ENCODE measurements around the gene EI24.

The EI24 gene

DNA sequence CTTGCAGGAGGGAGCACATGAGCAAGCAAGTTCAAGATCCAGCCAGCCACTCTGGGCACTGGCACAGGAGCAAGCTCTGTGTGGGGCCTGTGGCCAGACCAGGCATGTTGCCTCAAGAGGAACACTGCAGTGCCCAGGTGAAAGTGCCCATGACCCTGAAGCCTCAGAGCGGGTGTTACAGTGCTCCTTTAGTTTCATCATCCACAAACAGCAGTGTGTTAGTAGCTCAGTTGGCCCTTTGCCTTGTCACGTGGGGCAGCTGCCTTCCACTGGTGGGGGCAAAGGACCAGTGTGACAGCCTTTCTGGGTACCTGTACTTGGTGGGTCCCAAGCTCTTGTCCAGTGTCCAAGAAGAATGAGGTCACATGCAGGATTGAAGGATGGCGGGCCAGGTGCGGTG lies 3.0 kb upstream of the EI24 start:
- Histone ChIP-seq H2BK120ac (ENCODE audit: insufficient read depth, low read length, poor library complexity) (no peak overlapping the region), H2BK12ac (ENCODE audit: low read length) (no peak overlapping the region), H3K36me3 (ENCODE audit: control insufficient read depth in 1 of 2, insufficient read depth in 2 of 2, low read length in 2 of 2) (no peaks in the 10 kb centered on the region), H3K4me3 (ENCODE audit: low read depth, low read length) (no peak overlapping the region), H3K4ac (ENCODE audit: low read depth, low read length) (no peak overlapping the region), H3K23ac (ENCODE audit: low read length) (no peak overlapping the region), H3K9ac (ENCODE audit: low read length) (no peak overlapping the region), H4K12ac (ENCODE audit: low read depth, low read length) (no peak overlapping the region), H3K79me2 (ENCODE audit: control insufficient read depth, insufficient read depth, low read length, poor library complexity) (peaks cover 7% of the 10 kb centered on the region), H3K14ac (ENCODE audit: low read length) (no peak overlapping the region), H3K4me1 (ENCODE audit: control insufficient read depth in 1 of 2, insufficient read depth in 2 of 2, low read length in 2 of 2) (peaks cover 0 to 3% of the 10 kb centered on the region in 2 experiments), H2AK5ac (ENCODE audit: low read length) (no peak overlapping the region), H3K27ac (ENCODE audit: low read depth, low read length) (no peak overlapping the region), H3K9me3 (ENCODE audit: insufficient read depth, low read depth, low read length) (no peaks in the 10 kb centered on the region), H4K91ac (ENCODE audit: low read depth, low read length) (no peak overlapping the region), H3K79me1 (ENCODE audit: low read length) (peaks cover 10% of the 10 kb centered on the region), H3K18ac (ENCODE audit: low read length) (no peak overlapping the region), H2AFZ (ENCODE audit: insufficient read depth, low read length, poor library complexity) (no peak overlapping the region), H4K8ac (ENCODE audit: low read depth, low read length) (no peak overlapping the region), H3K27me3 (ENCODE audit: insufficient read depth, low read length) (no peaks in the 10 kb centered on the region), H2BK5ac (ENCODE audit: low read depth, low read length, poor library complexity) (no peak overlapping the region), H3K4me2 (ENCODE audit: low read length) (no peak overlapping the region)
- WGBS (ENCODE audit: extremely low coverage, insufficient coverage, insufficient read length) = no CpG with 5 or more reads among the region's 4 CpGs
- no peak for DNase-seq

DNA sequence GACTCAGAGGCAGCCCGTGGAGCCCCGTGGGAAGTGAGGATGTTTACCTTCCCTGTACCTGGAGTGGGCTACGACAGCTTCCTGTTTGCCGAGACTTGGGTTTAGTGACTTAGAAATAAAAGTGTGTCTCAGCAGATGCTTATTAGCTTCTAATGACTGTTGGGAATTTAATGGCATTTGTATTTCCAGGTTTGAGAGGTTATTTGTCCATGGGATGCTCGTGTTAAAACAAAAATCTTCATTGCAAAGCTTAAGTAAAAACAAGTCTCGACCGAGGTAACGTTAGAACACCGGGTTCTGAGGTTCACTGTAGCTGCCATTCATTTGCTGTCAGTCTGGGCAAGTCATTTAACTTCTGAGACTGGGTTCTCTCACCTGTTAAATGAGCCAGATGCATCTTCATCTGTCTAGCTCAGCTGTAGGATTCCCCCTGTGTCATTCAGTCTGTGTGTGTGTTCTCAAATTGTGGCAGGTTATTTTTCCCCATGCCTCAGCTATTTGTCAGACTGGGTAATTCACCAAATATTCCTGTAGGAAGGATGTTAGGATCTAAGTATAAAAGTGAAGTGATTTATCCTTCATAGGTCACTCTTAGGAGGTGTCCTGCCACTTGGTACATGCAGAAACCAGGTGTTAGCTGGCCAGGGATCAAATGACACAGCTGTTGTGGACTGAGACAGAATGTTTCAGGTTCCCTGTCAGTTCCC lies 791 bp downstream of the EI24 start:
- peak overlapping the region; percentile 100 for H3K14ac ChIP-seq (ENCODE audit: low read length)
- peaks cover 7% of the 10 kb centered on the region for H3K79me2 ChIP-seq (ENCODE audit: control insufficient read depth, insufficient read depth, low read length, poor library complexity)
- H2BK5ac ChIP-seq (ENCODE audit: low read depth, low read length, poor library complexity) = peak overlapping the region; percentile 91
- H3K4ac ChIP-seq (ENCODE audit: low read depth, low read length) = peak overlapping the region; percentile 87
- H3K36me3 ChIP-seq (ENCODE audit: control insufficient read depth in 1 of 2, insufficient read depth in 2 of 2, low read length in 2 of 2) = peaks cover 9 to 19% of the 10 kb centered on the region in 2 experiments
- H2AFZ ChIP-seq (ENCODE audit: insufficient read depth, low read length, poor library complexity) = peak overlapping the region; percentile 95
- H3K4me1 ChIP-seq (ENCODE audit: control insufficient read depth in 1 of 2, insufficient read depth in 2 of 2, low read length in 2 of 2) = peaks cover 0 to 3% of the 10 kb centered on the region in 2 experiments
- H3K9ac ChIP-seq (ENCODE audit: low read length) = peak overlapping the region; percentile 81
- H4K91ac ChIP-seq (ENCODE audit: low read depth, low read length) = peak overlapping the region; percentile 96
- peak overlapping the region; percentile 97 for H4K8ac ChIP-seq (ENCODE audit: low read depth, low read length)
- H2BK120ac ChIP-seq (ENCODE audit: insufficient read depth, low read length, poor library complexity) = peak overlapping the region; percentile 81
- WGBS (ENCODE audit: extremely low coverage, insufficient coverage, insufficient read length) = no CpG with 5 or more reads among the region's 9 CpGs
- peaks cover 10% of the 10 kb centered on the region for H3K79me1 ChIP-seq (ENCODE audit: low read length)
- peak overlapping the region; percentile 42 for H3K27ac ChIP-seq (ENCODE audit: low read depth, low read length)
- peak in 1 of 2 donors; percentile 30 for DNase-seq
- peak overlapping the region; percentile 99 for H4K12ac ChIP-seq (ENCODE audit: low read depth, low read length)
- peak overlapping the region; percentile 73 for H3K4me2 ChIP-seq (ENCODE audit: low read length)
- no peaks in the 10 kb centered on the region for H3K9me3 ChIP-seq (ENCODE audit: insufficient read depth, low read depth, low read length)
- peak overlapping the region; percentile 86 for H3K4me3 ChIP-seq (ENCODE audit: low read depth, low read length)
- H3K23ac ChIP-seq (ENCODE audit: low read length) = no peak overlapping the region
- H2AK5ac ChIP-seq (ENCODE audit: low read length) = peak overlapping the region; percentile 33
- H3K18ac ChIP-seq (ENCODE audit: low read length) = peak overlapping the region; percentile 99
- peak overlapping the region; percentile 27 for H2BK12ac ChIP-seq (ENCODE audit: low read length)
- no peaks in the 10 kb centered on the region for H3K27me3 ChIP-seq (ENCODE audit: insufficient read depth, low read length)

DNA sequence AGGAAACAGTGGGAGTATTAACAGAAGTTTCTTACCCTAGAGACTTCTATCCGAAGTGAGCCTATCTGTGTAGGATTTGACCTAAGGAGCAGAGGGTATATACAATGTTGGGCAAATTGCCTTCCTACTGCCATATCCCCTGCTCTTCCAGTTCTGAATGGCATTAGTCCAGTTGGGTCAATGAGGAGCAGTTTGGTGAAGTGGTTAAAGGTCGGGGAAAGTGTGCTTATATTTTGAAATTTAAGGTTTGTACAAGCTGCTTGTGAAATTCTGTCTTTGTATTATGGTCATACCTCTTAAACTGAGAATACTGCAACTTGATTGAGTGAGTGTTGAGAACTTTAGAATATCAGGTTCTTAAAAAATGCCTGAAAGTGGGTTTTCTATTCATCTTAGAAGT lies 1.7 kb downstream of the EI24 start:
- H2AK5ac ChIP-seq (ENCODE audit: low read length) = no peak overlapping the region
- 100% methylated on average over 1 of the region's 2 CpGs for WGBS (ENCODE audit: extremely low coverage, insufficient coverage, insufficient read length)
- no peak for DNase-seq
- H3K36me3 ChIP-seq (ENCODE audit: control insufficient read depth in 1 of 2, insufficient read depth in 2 of 2, low read length in 2 of 2) = peaks cover 13 to 24% of the 10 kb centered on the region in 2 experiments
- H3K9ac ChIP-seq (ENCODE audit: low read length) = no peak overlapping the region
- no peak overlapping the region for H3K27ac ChIP-seq (ENCODE audit: low read depth, low read length)
- H3K4me1 ChIP-seq (ENCODE audit: control insufficient read depth in 1 of 2, insufficient read depth in 2 of 2, low read length in 2 of 2) = peaks cover 0 to 3% of the 10 kb centered on the region in 2 experiments
- H3K79me1 ChIP-seq (ENCODE audit: low read length) = peaks cover 10% of the 10 kb centered on the region
- H3K4me3 ChIP-seq (ENCODE audit: low read depth, low read length) = no peak overlapping the region
- peak overlapping the region; percentile 28 for H3K4ac ChIP-seq (ENCODE audit: low read depth, low read length)
- no peak overlapping the region for H2AFZ ChIP-seq (ENCODE audit: insufficient read depth, low read length, poor library complexity)
- H2BK120ac ChIP-seq (ENCODE audit: insufficient read depth, low read length, poor library complexity) = no peak overlapping the region
- H2BK5ac ChIP-seq (ENCODE audit: low read depth, low read length, poor library complexity) = no peak overlapping the region
- peaks cover 7% of the 10 kb centered on the region for H3K79me2 ChIP-seq (ENCODE audit: control insufficient read depth, insufficient read depth, low read length, poor library complexity)
- no peak overlapping the region for H4K8ac ChIP-seq (ENCODE audit: low read depth, low read length)
- H4K12ac ChIP-seq (ENCODE audit: low read depth, low read length) = no peak overlapping the region
- H4K91ac ChIP-seq (ENCODE audit: low read depth, low read length) = no peak overlapping the region
- H3K9me3 ChIP-seq (ENCODE audit: insufficient read depth, low read depth, low read length) = no peaks in the 10 kb centered on the region
- H3K18ac ChIP-seq (ENCODE audit: low read length) = no peak overlapping the region
- no peak overlapping the region for H2BK12ac ChIP-seq (ENCODE audit: low read length)
- no peak overlapping the region for H3K4me2 ChIP-seq (ENCODE audit: low read length)
- no peak overlapping the region for H3K23ac ChIP-seq (ENCODE audit: low read length)
- no peaks in the 10 kb centered on the region for H3K27me3 ChIP-seq (ENCODE audit: insufficient read depth, low read length)
- H3K14ac ChIP-seq (ENCODE audit: low read length) = no peak overlapping the region

DNA sequence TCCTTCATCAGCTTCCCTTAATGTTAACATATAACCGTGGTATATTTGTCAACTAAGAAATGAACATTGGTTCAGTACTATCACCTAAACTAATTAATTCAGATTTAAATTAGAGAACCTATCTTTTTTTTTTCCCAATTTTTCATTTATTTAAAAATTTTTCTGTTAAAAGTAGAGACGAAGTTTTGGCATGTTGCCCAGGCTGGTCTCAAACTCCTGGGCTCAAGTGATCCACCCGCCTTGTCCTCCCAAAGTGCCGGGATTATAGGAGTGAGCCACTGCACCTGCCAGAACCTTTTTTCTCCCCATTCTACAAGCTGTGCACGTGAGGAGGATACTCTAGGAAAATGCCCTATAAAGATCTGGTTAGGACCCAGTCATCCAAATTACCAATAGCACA lies 3.6 kb downstream of the EI24 start:
- no peak overlapping the region for H3K18ac ChIP-seq (ENCODE audit: low read length)
- H3K9ac ChIP-seq (ENCODE audit: low read length) = no peak overlapping the region
- no CpG with 5 or more reads among the region's 5 CpGs for WGBS (ENCODE audit: extremely low coverage, insufficient coverage, insufficient read length)
- H3K4me1 ChIP-seq (ENCODE audit: control insufficient read depth in 1 of 2, insufficient read depth in 2 of 2, low read length in 2 of 2) = peaks cover 0 to 3% of the 10 kb centered on the region in 2 experiments
- no peak overlapping the region for H2BK12ac ChIP-seq (ENCODE audit: low read length)
- peaks cover 10% of the 10 kb centered on the region for H3K79me1 ChIP-seq (ENCODE audit: low read length)
- H2AFZ ChIP-seq (ENCODE audit: insufficient read depth, low read length, poor library complexity) = no peak overlapping the region
- H3K36me3 ChIP-seq (ENCODE audit: control insufficient read depth in 1 of 2, insufficient read depth in 2 of 2, low read length in 2 of 2) = peaks cover 16 to 35% of the 10 kb centered on the region in 2 experiments
- H3K79me2 ChIP-seq (ENCODE audit: control insufficient read depth, insufficient read depth, low read length, poor library complexity) = peaks cover 7% of the 10 kb centered on the region
- H2AK5ac ChIP-seq (ENCODE audit: low read length) = no peak overlapping the region
- H3K14ac ChIP-seq (ENCODE audit: low read length) = no peak overlapping the region
- H3K23ac ChIP-seq (ENCODE audit: low read length) = no peak overlapping the region
- no peaks in the 10 kb centered on the region for H3K9me3 ChIP-seq (ENCODE audit: insufficient read depth, low read depth, low read length)
- H3K27me3 ChIP-seq (ENCODE audit: insufficient read depth, low read length) = no peaks in the 10 kb centered on the region
- no peak overlapping the region for H2BK120ac ChIP-seq (ENCODE audit: insufficient read depth, low read length, poor library complexity)
- H4K12ac ChIP-seq (ENCODE audit: low read depth, low read length) = no peak overlapping the region
- no peak overlapping the region for H4K91ac ChIP-seq (ENCODE audit: low read depth, low read length)
- H3K4me2 ChIP-seq (ENCODE audit: low read length) = no peak overlapping the region
- no peak overlapping the region for H4K8ac ChIP-seq (ENCODE audit: low read depth, low read length)
- no peak overlapping the region for H3K27ac ChIP-seq (ENCODE audit: low read depth, low read length)
- H2BK5ac ChIP-seq (ENCODE audit: low read depth, low read length, poor library complexity) = no peak overlapping the region
- H3K4ac ChIP-seq (ENCODE audit: low read depth, low read length) = no peak overlapping the region
- H3K4me3 ChIP-seq (ENCODE audit: low read depth, low read length) = no peak overlapping the region
- DNase-seq = no peak

Data from trophoblast cell (in vitro differentiated cells and primary cell).